ENCODE data around the gene ZBTB8OS.
"Not testable (repeated sequence)": the region's sequence is repeated elsewhere in the genome, so short reads cannot be mapped to it uniquely, and the experiment has no call there.

GRCh38 chr1:32679993-32680392, 29.6 kb upstream of the ZBTB8OS start:
- TF ChIP-seq CTCF, POLR2A (IDR thresholded peaks at IDR 0.05): not testable (repeated sequence)
